Motor neuron (in vitro differentiated cells): ENCODE measurements around the gene SLC35F4. TPM values are rescaled to one million over a fixed set of nuclear protein-coding genes. Genes with fewer than 3 reads are reported as not detected.
A peak's percentile ranks its signal among the peaks of the same experiment; 100 is the strongest.

Source experiments
- ATAC-seq, 8 experiments: fragments of 200-7000 bp; cut with Tn5 transposase; replicated peaks in 6 of 8; 2 replicates each; pipeline ENCODE4 v1.8.0; 2021; ENCODE audit warnings: mild to moderate bottlenecking in 8 of 8, moderate library complexity in 8 of 8
- H3K27ac ChIP-seq, 2 donors: fragments of 250-450 bp; sonication (Bioruptor Pico); 2 replicates each; pipeline ENCODE4 v1.9.0; 2021; ENCODE audit warnings: antibody characterized with exemption in 2 of 2, mild to moderate bottlenecking in 2 of 2, moderate library complexity in 1 of 2
- H3K4me1 ChIP-seq, 2 donors: fragments of 250-450 bp; sonication (Bioruptor Pico); replicated peaks in 1 of 2; 2 replicates each; pipeline ENCODE4 v1.6.1; 2021; ENCODE audit warnings: antibody characterized with exemption in 2 of 2, mild to moderate bottlenecking in 2 of 2, moderate library complexity in 1 of 2
- H3K4me3 ChIP-seq, 5 donors: fragments of 250-450 bp; sonication (Bioruptor Pico); 2 replicates each; pipeline ENCODE4 v1.9.0; 2021; ENCODE audit warnings: antibody characterized with exemption in 5 of 5, mild to moderate bottlenecking in 5 of 5, moderate library complexity in 4 of 5
- WGBS, 10 experiments: fragments of 450-650 bp; shearing (Covaris generic); methylation state at CpG; one replicate each; pipeline ENCODE4 v1.0.0; 2022; 5-methylcytosine and 5-hydroxymethylcytosine counted together
- in situ Hi-C, 9 experiments: fragments of 400-800 bp; cut with MboI; loops; one replicate each; pipeline ENCODE4 v1.15.0; 2021; ENCODE audit warnings: low sequenced_read_pairs in 9 of 9, low pct_unique_long_range_greater_than_20kb in 2 of 9; ENCODE audit not compliant: unreplicated experiment in 9 of 9
- total RNA-seq, 8 experiments: library from RNA; unstranded; fragments of 300-600 nt; gene quantifications; 2 replicates each; pipeline versions ENCODE4 v1.2.3 to v1.2.4, GENCODE V29; 2022

Gene SLC35F4
- total RNA-seq, 8 experiments from 2014 or later, result 2.0 to 6.9 (median 4.7) TPM; not detected in 3

GRCh38 chr14:57617510-57617909, 248.4 kb downstream of the SLC35F4 start:
- in situ Hi-C loops, result no loop called here
- Histone ChIP-seq H3K4me1 (no peaks in the 10 kb centered on the region), H3K27ac (no peak overlapping the region), H3K4me3 (no peak overlapping the region)
- WGBS, 10 experiments, result 0 to 71% (median 7%) methylated on average over 1 of the region's 1 CpG; no CpG with 5 or more reads in 2 of the 10 experiments
- ATAC-seq, result peak in 2 of 8 experiments; percentile 55 to 56

GRCh38 chr14:57612946-57613345, 252.9 kb downstream of the SLC35F4 start:
- in situ Hi-C loops, result no loop called here
- 0 to 100% (median 36%) methylated on average over 2 of the region's 2 CpGs; no CpG with 5 or more reads in 6 of the 10 experiments for WGBS, 10 experiments
- no peak overlapping the region for H3K27ac ChIP-seq
- H3K4me1 ChIP-seq, result peaks cover 0 to 2% of the 10 kb centered on the region in 2 donors
- ATAC-seq, result no peak
- no peak overlapping the region for H3K4me3 ChIP-seq

- no peak for ATAC-seq
- 0 to 57% (median 38%) methylated on average over 1 to 2 of the region's 2 CpGs; no CpG with 5 or more reads in 1 of the 10 experiments for WGBS, 10 experiments
- no peak overlapping the region for H3K4me3 ChIP-seq
- H3K4me1 ChIP-seq, result peaks cover 0 to 11% of the 10 kb centered on the region in 2 donors
- in situ Hi-C loops, result no loop called here
- H3K27ac ChIP-seq, result no peak overlapping the region
Observed at GRCh38 chr14:57611555-57612075, 254.3 kb downstream of the SLC35F4 start.

- in situ Hi-C loops, result no loop called here
- no peak overlapping the region for H3K27ac ChIP-seq
- ATAC-seq, result no peak
- 0 to 100% (median 61%) methylated on average over 1 to 2 of the region's 2 CpGs; no CpG with 5 or more reads in 3 of the 10 experiments for WGBS, 10 experiments
- no peak overlapping the region for H3K4me3 ChIP-seq
- H3K4me1 ChIP-seq, result peaks cover 0 to 11% of the 10 kb centered on the region in 2 donors
Observed at GRCh38 chr14:57610631-57611030, 255.3 kb downstream of the SLC35F4 start.

- peaks cover 0 to 11% of the 10 kb centered on the region in 2 donors for H3K4me1 ChIP-seq
- WGBS, 10 experiments, result 0 to 100% (median 50%) methylated on average over 1 to 6 of the region's 6 CpGs
- in situ Hi-C loops, result no loop called here
- no peak overlapping the region for H3K4me3 ChIP-seq
- no peak for ATAC-seq
- H3K27ac ChIP-seq, result no peak overlapping the region
Observed at GRCh38 chr14:57609192-57610075, 256.5 kb downstream of the SLC35F4 start.

- Histone ChIP-seq H3K27ac (no peak overlapping the region), H3K4me3 (no peak overlapping the region), H3K4me1 (peaks cover 0 to 11% of the 10 kb centered on the region in 2 donors)
- peak in 4 of 8 experiments; percentile 41 to 58 (median 47) for ATAC-seq
- WGBS, 10 experiments, result 0 to 60% (median 50%) methylated on average over 1 to 2 of the region's 2 CpGs; no CpG with 5 or more reads in 5 of the 10 experiments
- in situ Hi-C loops, result no loop called here
Observed at GRCh38 chr14:57607086-57607485, 258.8 kb downstream of the SLC35F4 start.

GRCh38 chr14:57583396-57583795, 282.5 kb downstream of the SLC35F4 start:
- no peak for ATAC-seq
- H3K27ac ChIP-seq, result no peak overlapping the region
- in situ Hi-C loops, result no loop called here
- 0 to 80% (median 13%) methylated on average over 1 to 2 of the region's 3 CpGs; no CpG with 5 or more reads in 4 of the 10 experiments for whole genome bisulfite sequencing, 10 experiments
- H3K4me1 ChIP-seq, result peaks cover 3 to 7% of the 10 kb centered on the region in 2 donors
- H3K4me3 ChIP-seq, result no peak overlapping the region

GRCh38 chr14:57582746-57583145, 283.1 kb downstream of the SLC35F4 start:
- 0 to 90% (median 60%) methylated on average over 1 to 2 of the region's 2 CpGs for WGBS, 10 experiments
- H3K4me1 ChIP-seq, result peaks cover 3 to 13% of the 10 kb centered on the region in 2 donors
- no peak for ATAC-seq
- H3K4me3 ChIP-seq, result no peak overlapping the region
- no peak overlapping the region for H3K27ac ChIP-seq
- in situ Hi-C loops, result no loop called here

- Histone ChIP-seq H3K27ac (no peak overlapping the region), H3K4me1 (peaks cover 18 to 32% of the 10 kb centered on the region in 2 donors), H3K4me3 (no peak overlapping the region)
- no peak for ATAC-seq
- in situ Hi-C loops, result no loop called here
- 0 to 88% (median 58%) methylated on average over 2 to 4 of the region's 4 CpGs; no CpG with 5 or more reads in 1 of the 10 experiments for WGBS, 10 experiments
Observed at GRCh38 chr14:57578801-57579200, 287.1 kb downstream of the SLC35F4 start.

GRCh38 chr14:57576498-57576897, 289.4 kb downstream of the SLC35F4 start:
- ATAC-seq, result no peak
- Histone ChIP-seq H3K27ac (no peak overlapping the region), H3K4me3 (no peak overlapping the region), H3K4me1 (peaks cover 18 to 51% of the 10 kb centered on the region in 2 donors)
- 0 to 100% (median 82%) methylated on average over 1 of the region's 1 CpG; no CpG with 5 or more reads in 4 of the 10 experiments for WGBS, 10 experiments
- in situ Hi-C loops, result no loop called here

GRCh38 chr14:57575482-57575881, 290.4 kb downstream of the SLC35F4 start:
- Histone ChIP-seq H3K4me1 (peaks cover 22 to 61% of the 10 kb centered on the region in 2 donors), H3K4me3 (no peak overlapping the region), H3K27ac (no peak overlapping the region)
- in situ Hi-C loops, result no loop called here
- no peak for ATAC-seq
- 0 to 100% (median 67%) methylated on average over 1 to 2 of the region's 2 CpGs; no CpG with 5 or more reads in 1 of the 10 experiments for WGBS, 10 experiments

GRCh38 chr14:57574617-57575288, 291.1 kb downstream of the SLC35F4 start:
- WGBS, 10 experiments, result 5 to 100% (median 86%) methylated on average over 1 to 5 of the region's 5 CpGs; no CpG with 5 or more reads in 1 of the 10 experiments
- no peak for ATAC-seq
- in situ Hi-C loops, result no loop called here
- Histone ChIP-seq H3K4me3 (no peak overlapping the region), H3K4me1 (peaks cover 22 to 69% of the 10 kb centered on the region in 2 donors), H3K27ac (no peak overlapping the region)

- WGBS, 10 experiments, result 0 to 83% (median 46%) methylated on average over 1 to 3 of the region's 3 CpGs; no CpG with 5 or more reads in 2 of the 10 experiments
- H3K4me3 ChIP-seq, result no peak overlapping the region
- no peak for ATAC-seq
- in situ Hi-C loops, result no loop called here
- no peak overlapping the region for H3K27ac ChIP-seq
- H3K4me1 ChIP-seq, result peaks cover 32 to 75% of the 10 kb centered on the region in 2 donors
Observed at GRCh38 chr14:57573173-57573572, 292.7 kb downstream of the SLC35F4 start.
